CD4-positive, alpha-beta T cell treated with Interleukin-17A for 1 hour (primary cell): ENCODE results near the gene HSPB9.

Experiments
- DNase-seq: peaks from one replicate; pipeline ENCODE4 v3.0.0-alpha.2; 2020

The HSPB9 gene, protein sequence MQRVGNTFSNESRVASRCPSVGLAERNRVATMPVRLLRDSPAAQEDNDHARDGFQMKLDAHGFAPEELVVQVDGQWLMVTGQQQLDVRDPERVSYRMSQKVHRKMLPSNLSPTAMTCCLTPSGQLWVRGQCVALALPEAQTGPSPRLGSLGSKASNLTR

DNA sequence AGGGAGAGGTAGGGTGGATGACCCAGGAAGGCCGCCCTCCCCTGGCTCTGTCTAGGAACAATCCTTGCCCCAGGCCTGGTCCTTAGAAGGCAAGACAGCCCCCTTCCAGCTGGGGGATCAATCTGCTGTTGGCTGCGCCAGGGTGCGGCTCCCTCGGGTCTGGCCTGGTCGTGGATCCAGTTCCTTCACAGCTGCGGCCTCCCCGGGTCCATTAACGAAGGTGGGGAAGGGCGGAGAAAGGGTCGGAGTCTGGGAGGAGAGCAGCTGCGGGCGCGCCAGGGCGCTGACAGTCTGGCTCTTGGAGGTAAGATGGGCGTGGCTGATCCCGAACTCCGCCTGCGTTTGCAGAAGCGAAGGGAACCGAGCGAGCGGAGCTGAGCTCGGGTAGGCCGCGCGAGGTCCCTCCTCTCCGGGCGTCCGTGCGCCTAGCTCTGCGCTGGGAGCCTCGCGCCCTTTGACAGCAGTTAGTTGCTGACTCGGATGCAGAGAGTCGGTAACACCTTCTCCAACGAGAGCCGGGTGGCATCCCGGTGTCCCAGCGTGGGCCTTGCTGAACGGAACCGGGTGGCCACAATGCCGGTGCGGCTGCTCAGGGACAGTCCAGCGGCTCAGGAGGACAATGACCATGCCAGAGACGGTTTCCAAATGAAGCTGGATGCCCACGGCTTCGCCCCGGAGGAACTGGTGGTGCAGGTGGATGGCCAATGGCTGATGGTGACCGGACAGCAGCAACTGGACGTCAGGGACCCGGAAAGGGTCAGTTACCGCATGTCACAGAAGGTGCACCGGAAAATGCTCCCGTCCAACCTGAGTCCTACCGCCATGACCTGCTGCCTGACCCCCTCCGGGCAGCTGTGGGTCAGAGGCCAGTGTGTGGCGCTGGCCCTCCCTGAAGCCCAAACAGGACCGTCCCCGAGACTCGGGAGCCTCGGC, at the start of gene HSPB9:
TSS of gene HSPB9 (plus strand) at position 434 of the 933 bp plus-strand sequence. CDS start at position 481, 47 bp downstream.
- DNase-seq, result no peak

DNA sequence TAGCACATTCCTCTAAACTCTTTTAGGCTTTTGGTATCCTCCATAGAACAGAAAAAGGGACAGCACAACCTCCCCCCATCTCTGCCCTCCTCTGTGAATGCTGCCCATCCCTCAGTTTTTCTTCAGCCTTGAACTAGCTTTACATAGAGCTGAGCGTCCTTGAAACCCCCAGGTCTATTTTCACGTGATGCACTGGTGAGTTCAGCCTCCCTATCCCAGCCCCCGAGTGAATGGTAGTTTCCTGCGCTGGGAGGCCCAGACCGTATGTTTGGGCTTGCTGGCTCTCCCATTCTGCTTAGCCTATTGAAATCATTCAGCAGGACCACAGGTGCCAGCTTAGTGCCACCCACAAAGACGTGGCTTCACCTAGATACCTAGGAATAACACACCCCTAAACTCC, 46.8 kb upstream of the HSPB9 start:
- DNase-seq, result no peak

DNA sequence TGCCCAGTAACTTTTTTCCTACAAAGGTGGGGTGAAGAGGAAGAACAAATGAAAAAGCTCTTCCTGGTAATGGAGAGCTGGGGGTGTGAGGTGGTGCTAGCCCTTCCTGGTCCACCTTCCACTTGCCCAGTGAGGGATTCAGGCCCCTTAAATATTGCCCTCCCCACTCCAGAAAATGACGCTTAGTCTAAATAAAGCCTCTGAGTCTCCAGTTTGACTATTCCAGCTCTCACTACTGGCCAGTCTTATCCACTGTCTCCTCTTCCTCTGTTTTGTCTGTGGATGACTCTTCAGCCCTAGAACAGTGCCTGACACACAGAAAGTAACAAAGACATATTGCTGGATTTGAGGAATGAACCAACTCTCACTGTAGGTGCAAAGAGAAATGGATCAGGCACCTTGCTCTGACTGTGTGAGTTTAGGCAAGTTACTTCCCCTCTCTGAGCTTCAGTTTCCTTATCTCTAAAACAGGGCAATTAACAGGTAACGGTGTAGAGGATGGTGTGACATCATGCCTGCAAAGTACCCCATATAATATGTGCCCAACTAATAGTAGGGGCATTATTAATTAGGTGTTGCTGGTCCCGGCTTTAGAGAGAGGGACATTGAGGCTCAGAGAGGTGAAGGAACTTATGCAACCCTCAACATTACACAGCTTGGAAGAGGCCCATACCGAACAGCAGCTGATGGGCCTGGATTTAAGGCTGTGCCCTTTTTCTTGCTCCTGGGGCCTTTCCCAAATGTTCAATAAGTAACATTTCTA, 45.6 kb upstream of the HSPB9 start:
- DNase-seq, result no peak

DNA sequence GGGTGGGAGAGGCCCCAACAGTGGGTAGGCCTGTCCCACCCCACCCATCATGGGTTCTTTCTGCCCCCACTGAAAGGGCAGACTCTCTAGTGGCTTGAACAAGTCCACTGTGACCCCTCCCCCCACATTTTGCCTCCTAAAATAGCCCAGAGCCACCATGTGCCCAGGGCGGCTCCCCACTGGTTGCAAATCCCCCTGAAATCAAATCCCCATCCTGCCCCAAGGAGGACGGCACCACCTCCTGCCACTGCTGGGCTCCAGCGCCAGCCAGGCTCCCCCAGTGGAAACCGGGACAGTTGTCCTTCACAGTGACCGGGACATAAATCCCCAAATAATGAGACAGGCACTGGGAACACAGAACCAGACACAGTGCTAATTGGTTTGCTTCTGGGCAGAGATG, 44.8 kb upstream of the HSPB9 start:
- DNase-seq, result no peak

DNA sequence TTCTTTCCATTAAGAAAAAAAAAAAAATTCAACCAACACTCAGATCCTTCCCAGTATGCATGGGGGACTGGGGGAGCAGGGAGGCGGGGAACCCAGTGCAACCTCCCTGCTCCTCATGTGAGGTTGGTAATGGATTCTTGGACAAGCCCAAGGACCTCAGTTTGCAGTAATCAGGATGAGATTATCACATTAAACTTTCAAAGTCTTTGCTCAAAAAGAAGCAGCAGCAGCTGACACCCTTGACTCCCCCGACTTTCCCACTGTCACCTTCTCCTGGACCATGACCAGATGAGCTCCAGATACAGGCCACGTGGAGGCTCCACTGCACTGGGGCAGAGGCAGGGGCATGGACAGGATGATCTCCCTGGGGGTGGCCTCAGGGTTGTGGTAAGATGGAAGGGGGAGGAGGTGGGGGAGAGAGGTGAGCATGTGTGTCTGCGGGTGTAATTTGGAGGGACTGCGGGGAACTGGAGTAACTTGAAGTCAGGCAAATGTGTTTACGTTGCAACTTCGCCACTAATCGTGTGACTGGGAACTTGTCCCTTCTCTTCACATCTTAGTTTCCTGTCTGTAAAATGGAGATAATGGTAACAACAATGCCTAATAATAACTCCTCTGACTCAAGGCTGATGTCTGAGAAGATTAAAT, 44.1 kb upstream of the HSPB9 start:
- no peak for DNase-seq

DNA sequence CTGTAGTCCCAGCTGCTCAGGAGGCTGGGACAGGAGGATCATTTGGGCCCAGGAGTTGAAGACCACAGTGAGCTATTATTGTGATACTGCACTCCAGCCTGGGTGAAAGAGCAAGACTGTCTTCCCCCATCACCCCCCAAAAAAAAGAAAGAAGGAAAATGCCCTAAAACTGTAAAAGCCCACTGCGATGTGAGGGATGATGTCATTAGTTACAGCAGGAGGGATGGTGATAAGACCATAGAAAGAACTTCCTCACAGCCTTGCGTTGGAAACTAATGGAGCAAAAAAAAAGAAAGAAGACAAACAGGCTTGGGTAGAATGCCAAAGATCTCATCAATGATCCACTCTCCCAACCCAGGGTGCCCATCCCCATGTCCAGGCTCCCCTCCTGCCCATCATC, 43.1 kb upstream of the HSPB9 start:
- DNase-seq, result no peak

DNA sequence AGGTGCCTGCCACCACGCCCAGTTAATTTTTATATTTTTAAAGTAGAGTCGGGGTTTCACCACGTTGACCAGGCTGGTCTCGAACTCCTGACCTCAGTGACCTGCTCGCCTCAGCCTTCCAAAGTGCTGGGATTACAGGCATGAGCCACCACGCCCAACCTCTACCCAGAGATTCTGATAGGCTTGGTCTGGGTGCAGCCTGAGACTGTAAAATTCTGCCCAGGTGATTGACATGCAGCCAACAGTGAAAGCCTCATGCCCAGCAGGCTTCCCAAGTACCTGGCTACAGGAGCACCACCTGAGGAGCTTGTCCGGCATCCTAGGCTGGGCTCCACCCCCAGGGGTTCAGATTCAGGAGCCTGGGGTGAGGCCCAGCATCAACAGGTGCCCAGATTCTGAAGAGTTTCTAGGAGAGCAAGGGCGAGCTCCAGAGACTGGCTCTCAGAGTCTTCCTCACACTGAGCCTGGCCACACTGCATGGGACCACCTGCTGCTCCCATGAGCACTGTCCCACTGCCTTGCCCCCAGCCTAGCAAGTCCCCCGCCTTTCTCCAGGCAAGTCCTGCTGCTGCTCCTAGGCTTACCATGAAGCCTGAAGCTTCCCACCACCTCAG, 41.0 kb upstream of the HSPB9 start:
- DNase-seq, result no peak

DNA sequence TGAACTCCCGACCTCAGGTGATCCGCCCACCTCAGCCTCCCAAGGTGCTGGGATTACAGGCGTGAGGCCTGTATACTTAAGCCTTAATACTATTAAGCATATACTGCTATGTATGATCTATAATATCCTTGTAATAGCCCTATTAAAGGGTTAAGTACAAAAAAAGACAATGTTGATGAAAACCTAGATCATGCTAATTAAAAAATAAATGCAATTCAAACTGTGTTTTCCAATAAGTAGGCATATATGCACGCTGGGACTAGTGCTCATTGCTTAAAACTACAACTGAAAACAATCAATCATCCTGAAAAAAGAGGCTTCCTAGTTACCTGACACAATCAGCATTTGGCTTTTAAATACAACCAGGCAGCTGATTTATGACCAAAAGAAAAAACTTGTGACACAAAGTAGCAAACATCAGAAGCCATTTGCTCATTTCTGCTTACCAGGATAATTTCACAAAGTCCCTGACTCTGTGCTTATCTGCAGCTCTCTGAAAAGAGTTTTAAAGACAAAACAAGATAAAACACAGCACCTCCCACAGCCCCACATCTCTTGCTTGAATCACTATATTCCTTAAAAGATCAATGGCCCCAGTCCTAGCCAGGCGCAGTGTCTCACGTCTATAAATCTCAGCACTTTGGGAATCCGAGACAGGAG, 35.4 kb upstream of the HSPB9 start:
- DNase-seq, result no peak

DNA sequence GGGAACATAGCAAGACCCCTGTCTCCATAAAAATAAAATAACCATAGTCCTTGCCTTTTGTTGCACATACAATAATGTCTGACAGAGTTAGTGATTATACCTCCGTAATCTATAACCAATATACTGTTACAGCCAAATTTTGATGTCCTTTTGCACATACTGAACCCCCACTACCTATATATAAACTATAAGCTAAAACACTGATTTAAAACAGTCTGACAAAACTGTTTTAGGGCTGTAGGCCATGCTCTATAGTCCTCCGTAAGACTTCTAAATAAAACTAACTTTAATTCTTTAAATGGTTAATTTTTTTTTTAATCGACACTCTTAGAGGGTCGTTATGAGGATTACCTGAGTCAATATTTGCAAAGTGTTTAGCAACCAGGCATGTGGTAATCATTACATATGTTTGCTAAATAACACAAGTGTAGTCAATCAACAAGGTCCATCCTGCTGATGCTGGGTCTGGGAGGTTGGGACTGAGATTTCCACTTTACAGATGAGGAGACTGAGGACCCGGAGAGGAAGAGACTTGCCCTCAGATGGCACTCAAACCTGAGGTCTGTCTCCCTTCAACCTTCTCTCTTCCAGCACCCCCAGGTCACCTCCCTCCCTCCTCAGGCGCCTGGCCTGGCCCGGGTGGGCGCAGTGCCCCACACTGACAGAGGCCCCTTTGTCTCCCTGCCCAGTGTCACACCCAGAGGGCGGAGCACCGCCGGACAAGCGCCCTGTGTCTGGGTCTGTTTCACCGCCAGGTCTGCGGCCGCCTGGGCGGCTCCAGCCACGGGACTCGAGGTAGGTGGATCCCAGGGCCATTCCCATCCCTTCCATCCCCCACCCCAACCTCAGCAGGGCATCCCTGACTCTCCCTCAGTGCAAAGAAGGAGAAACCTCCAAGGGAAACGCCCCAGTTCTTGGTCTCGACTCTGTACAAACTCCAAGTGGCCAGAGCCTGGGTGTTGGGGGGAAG, 34.6 kb upstream of the HSPB9 start:
- no peak for DNase-seq

DNA sequence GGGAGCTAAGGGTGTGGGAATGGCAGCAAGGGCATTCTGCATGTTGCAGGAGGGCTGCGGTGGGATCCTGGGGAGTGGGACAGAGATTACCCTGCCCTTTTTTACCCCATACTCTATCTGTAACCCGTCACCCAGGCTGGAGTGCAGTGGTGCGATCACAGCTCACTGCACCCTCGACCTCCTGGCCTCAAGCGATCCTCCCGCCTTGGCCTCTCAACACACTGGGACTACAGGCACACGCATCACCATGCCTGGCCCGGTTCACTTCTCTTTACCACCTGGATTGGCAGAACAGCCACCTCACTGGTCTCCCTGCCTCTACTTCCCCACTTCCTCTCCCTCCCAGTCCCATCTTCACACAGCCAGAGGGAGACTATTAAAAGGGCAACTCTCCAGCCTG, 33.9 kb upstream of the HSPB9 start:
- no peak for DNase-seq

DNA sequence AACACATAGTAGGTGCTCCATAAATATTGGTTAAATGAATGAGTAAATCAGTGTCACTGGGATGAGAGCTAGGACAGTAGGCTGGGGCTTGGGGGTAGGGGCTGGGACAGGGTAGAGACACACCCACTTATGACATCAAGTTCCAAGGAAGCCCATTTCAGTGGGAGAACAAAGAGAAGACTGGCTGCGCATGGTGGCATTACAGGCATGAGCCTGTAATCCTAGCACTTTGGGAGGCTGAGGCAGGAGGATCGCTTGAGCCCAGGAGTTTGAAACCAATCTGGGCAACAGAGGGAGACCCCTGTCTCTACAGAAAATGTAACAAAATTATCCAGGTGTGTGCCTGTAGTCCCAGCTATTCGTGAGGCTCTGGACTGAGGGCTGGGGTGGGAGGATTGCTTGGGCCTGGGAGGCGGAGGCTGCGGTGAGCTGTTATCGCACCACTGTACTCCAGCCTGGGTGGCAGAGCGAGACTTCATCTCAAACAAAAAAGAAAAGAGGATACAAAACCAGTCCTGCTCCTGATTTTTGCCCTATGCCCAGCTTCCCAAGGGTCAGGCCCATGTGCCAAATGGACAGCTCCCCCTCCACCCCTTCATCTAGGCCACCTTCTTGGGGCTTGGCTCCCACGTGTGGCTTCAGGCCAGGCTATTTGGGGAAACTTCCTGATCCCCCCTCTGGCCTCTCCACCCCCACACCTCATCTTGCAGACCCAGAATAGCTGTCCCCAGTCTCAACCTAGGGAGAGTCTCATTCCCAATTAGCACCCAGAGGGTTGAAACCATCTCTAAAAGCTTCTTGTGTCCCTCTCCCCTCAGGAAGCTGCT, 31.4 kb upstream of the HSPB9 start:
- no peak for DNase-seq

DNA sequence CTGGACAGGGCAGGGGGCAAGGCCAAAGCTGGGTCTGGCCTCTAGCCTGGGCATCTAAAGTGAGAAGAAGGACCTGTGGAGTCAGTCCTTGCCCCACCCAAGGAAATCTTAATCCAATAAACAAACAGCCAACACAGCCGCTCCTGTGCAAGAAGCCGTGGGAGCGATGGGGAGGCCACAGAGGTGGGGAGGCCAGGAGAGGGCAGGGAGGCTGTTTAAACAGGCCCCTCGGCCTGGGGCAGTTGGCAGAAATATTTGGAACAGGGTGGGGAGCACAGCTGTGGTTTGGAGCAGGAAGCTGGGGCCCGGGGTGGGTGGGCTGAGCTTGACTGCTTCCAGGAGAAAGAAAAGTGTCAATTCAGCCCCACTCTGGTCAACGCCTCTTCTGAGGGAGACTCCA, 29.7 kb upstream of the HSPB9 start:
- no peak for DNase-seq

DNA sequence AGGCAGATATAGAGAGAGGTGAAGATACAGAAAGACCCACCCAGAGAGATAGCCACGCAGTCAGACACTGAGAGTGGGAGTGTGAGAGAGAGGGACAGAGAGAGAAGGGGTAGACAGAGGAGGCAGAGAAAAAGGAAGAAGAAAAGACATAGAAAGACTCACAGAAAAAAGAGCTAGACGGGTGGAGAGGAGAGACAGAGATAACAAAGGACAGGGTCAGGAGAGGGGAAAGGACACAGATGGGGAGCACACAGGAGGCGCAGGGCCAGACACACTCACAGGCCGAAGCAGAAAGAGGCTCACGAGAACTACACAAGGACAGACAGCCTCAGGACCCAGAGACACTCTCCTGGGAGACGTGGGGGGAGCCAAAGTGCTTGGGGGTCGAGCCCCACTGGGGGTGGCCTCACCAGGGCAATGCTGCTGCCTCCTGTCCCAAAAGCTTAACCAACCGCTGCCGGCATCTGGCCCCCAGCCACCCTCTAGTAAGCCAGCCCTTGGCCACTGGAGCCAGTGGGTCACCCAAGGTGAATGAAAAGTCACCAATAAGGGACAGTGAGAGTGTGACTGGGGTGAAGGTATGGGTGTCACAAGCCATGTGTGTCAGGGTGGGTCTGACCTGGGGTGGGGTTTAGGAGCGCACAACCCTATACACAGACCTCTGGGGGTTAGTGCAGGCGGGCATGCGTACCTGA, 28.1 kb upstream of the HSPB9 start:
- DNase-seq, result no peak

DNA sequence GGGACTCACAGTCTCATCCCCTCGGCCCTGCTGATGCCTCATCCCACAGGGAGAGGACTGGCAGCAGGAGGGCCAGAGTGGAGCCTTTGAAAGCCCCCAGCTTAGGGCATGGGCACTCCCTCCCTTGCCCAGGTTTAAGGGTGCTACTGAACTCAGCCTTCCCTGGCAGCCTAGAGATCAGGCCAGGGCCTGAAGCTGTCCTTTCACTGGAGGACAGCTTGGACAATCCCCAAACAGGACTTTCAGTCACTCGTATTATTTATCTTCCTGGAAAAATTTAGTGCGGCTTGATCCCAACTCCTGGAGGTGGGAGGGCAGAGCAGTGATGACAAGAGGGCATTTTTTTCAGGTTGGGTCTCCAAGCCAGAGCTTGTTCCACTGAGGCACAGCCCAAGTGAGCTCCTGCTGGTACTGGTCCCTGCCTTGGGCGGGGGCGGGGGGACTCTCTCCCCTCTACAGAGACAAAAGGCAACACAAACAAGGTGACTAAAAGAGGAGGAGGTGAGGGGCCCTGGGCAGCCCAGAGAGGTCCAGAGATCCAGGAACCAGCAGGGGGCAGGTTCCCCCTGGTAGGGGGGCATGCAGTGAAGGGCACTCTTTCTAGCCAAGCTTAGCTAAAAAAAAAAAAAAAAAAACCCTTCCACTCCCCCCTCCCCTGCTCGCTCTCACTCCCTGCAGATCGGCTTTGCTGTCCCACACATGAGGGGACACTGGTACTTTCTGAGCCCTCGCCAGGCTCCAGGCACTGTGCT, 26.1 kb upstream of the HSPB9 start:
- no peak for DNase-seq

DNA sequence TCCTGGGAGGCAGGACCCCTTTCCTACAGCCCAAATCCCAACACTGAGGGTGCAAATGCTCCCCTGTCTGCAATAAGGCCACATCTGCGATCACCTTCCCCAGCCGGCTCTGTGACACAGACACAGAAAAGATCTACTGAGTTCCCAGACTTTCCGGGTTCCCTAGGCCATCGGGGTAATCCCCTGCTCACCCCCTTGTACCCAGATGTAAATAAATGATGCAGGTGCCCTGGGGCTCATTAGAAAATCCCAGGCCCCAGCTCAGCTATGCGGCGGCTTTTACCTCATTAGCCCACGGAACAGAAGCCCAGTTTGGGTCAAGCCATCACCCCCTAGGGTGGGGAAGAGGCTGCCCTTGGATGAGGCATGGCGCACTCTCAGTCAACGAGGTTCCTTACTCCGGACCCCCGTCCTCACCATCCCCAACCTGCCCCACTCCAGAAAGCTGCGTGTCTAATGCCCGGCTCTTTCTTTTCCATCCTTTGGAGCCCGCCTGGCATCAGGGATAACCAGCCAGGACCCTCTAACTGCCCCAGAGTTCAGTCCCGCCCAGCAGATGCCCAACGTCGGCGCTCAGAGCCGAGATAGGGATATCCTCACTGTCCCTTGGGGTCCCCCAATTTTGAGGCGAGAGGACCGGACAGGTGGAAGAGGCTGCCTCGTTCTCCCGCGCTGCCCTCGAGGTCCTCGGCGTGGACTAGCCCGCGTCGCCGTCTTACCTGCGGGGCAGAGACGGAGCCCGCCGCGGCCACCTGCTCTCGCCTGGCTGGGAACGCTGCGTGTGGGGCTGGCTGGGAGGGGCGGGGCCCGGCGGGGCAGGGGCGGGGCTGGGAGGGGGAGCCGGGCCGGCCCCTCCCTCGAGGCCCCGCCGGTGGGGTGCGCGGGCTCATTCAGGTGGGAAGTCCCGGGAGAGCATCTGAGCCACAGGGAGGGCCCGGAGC, 24.6 kb upstream of the HSPB9 start, which contains the start of gene ZNF385C:
TSS of gene ZNF385C (minus strand) at position 783 of the 941 bp plus-strand sequence. CDS start 35,417 bp downstream, outside the sequence.
- DNase-seq, result peak; percentile 48

DNA sequence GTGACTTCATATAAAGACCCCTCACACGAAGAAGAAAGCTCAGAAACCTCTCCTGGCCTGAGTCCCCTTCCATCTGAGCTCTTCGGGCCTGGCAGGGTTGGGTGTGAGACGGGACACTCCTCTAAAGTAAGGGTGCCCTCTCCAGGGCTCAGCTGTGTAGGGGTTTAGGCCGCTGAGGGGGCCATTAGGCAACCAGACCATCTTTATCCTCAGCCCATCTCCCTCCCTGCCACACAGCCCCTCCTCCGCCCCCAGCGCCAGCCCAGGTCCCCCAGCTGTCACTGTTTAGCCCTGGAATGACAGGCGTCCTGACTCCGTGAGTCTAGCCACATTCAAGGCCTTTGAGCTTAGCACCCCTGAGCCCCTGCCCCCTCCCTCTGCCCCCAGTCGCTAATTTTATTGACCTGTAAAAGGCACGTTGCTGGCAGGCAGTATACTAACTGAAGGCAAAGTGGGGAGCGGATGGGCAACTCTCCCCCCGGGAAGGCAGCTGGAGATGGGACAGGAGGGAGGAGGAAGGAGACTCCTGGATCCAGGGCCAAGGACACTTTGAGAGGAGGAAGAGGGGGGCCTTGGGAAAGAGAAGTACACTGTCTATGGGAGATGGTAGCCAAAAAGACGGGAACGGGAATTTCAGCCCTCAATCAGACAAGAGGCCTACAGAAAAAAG, 23.7 kb upstream of the HSPB9 start:
- DNase-seq, result no peak
